ENCODE results near the gene GAA. TPM values are rescaled to one million over a fixed set of nuclear protein-coding genes. Genes with fewer than 3 reads are reported as not detected.

The GAA gene
- polyA plus RNA-seq, 4 donors = 35.5 to 71.0 (median 42.4) TPM

Other genes starting within 250 kb of the GAA start
- gene TBC1D16, start 65.7 kb upstream of the GAA start, polyA plus RNA-seq (ENCODE audit: insufficient read length in 4 of 4) = 10 to 100 TPM; 27.8 to 31.5 (median 30.4) TPM
- gene CCDC40, start 64.9 kb upstream of the GAA start, polyA plus RNA-seq (ENCODE audit: insufficient read length in 4 of 4) = 10 to 100 TPM in 3 of 4 donors, 1 to 10 TPM in 1; 6.8 to 18.0 (median 14.3) TPM
- gene EIF4A3, start 45.5 kb downstream of the GAA start, polyA plus RNA-seq (ENCODE audit: insufficient read length in 4 of 4) = 100 to 1,000 TPM; 102 to 122 (median 115) TPM
- gene CARD14, start 68.4 kb downstream of the GAA start, polyA plus RNA-seq (ENCODE audit: insufficient read length in 4 of 4) = 1 to 10 TPM in 3 of 4 donors, under 1 TPM in 1; 0.59 to 3.5 (median 1.7) TPM
- 10 to 100 TPM; 28.4 to 54.6 (median 35.8) TPM for gene SGSH, start 118.8 kb downstream of the GAA start, polyA plus RNA-seq (ENCODE audit: insufficient read length in 4 of 4)
- gene SLC26A11, start 118.8 kb downstream of the GAA start, polyA plus RNA-seq (ENCODE audit: insufficient read length in 4 of 4) = 10 to 100 TPM; 18.5 to 34.9 (median 21.7) TPM
- gene RNF213, start 159.3 kb downstream of the GAA start, polyA plus RNA-seq (ENCODE audit: insufficient read length in 4 of 4) = 10 to 100 TPM; 44.5 to 79.9 (median 61.2) TPM

All from left renal pelvis (tissue), 4 donors.